Bronchial epithelial cell (primary cell): ENCODE data around the gene NCF2. TPM values are rescaled to one million over a fixed set of nuclear protein-coding genes. Genes with fewer than 3 reads are reported as not detected.
"Not testable (repeated sequence)": the region's sequence is repeated elsewhere in the genome, so short reads cannot be mapped to it uniquely, and the experiment has no call there.

Experiments used
- DNase-seq: peaks from one replicate; pipeline ENCODE4 v3.0.0-alpha.2; 2010; ENCODE audit warnings: low read depth
- FAIRE-seq: peaks from 2 replicates; lab custom pipeline; 2011; peaks lifted over from hg19 to GRCh38; lab: Jason Lieb, UNC
- H3K27me3 ChIP-seq: 2 replicates; pipeline ENCODE4 v1.5.1; 2011; ENCODE audit warnings: low read length; ENCODE audit not compliant: control insufficient read depth, insufficient read depth
- H3K36me3 ChIP-seq: 2 replicates; pipeline ENCODE4 v1.5.1; 2011; ENCODE audit warnings: low read length; ENCODE audit not compliant: control insufficient read depth, insufficient read depth
- H3K4me3 ChIP-seq: 2 replicates; pipeline ENCODE4 v1.5.1; 2011; ENCODE audit warnings: mild to moderate bottlenecking, low read depth, low read length, control low read depth
- total RNA-seq: library from RNA; depleted of rRNA; stranded (reverse); fragments of >200 nt; gene quantifications from 2 replicates; pipeline ENCODE4 v1.2.1, GENCODE V29; 2014
- TF ChIP-seq, protein P1 (sequence below): IDR thresholded peaks from 2 replicates; pipeline ENCODE4 v1.5.1; 2011; ENCODE audit warnings: mild to moderate bottlenecking, moderate library complexity, low read length, control low read depth, inconsistent platforms; ENCODE audit not compliant: insufficient read depth, severe bottlenecking

Gene NCF2
- total RNA-seq, 1 donor from 2014 or later: 96.4 TPM

DNA sequence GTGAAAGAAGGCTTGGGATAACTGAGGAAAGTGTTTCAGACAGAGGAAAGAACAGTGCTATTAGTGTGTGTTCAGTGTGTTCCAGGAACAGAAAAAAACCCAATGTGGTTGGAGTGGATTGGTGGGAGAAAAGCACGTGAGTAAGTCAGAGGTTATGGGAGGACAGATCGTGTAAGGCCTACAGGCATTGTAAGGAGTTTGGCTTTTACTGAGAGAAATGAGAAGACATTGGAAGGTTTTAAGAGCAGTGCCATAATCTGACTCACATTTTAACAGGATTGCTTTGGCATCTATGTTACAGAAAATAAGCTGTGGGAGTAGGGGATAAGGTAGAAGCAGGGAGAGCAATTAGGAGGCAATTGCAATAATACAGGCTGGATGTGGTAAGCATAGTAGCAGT lies 40.5 kb upstream of the NCF2 start:
- H3K36me3 ChIP-seq: peaks cover 9% of the 10 kb centered on the region
- H3K4me3 ChIP-seq: no peak overlapping the region
- FAIRE-seq: no peak
- no peak for DNase-seq
- H3K27me3 ChIP-seq: no peaks in the 10 kb centered on the region
- TF ChIP-seq, protein P1, sequence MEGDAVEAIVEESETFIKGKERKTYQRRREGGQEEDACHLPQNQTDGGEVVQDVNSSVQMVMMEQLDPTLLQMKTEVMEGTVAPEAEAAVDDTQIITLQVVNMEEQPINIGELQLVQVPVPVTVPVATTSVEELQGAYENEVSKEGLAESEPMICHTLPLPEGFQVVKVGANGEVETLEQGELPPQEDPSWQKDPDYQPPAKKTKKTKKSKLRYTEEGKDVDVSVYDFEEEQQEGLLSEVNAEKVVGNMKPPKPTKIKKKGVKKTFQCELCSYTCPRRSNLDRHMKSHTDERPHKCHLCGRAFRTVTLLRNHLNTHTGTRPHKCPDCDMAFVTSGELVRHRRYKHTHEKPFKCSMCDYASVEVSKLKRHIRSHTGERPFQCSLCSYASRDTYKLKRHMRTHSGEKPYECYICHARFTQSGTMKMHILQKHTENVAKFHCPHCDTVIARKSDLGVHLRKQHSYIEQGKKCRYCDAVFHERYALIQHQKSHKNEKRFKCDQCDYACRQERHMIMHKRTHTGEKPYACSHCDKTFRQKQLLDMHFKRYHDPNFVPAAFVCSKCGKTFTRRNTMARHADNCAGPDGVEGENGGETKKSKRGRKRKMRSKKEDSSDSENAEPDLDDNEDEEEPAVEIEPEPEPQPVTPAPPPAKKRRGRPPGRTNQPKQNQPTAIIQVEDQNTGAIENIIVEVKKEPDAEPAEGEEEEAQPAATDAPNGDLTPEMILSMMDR: no peak

DNA sequence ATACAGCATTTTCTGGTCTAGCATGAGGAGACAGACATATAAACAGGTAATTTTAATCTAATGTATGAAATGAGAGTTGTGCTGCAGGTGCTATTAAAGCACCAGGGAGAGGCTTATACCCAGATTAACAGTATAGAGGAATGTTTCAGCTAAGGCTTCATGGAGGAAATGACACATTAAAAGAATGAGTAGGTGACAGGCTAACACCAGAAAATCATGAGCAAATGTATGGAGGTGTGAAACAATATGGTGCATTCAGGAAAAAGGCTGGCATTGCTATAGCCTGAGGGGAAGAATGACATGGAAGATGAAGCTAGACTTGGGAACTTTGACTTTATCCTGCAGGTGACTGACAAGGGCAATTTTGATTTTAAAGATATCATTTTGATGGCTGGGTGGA lies 38.3 kb upstream of the NCF2 start:
- H3K4me3 ChIP-seq: no peak overlapping the region
- FAIRE-seq: no peak
- TF ChIP-seq, protein P1: no peak
- H3K27me3 ChIP-seq: no peaks in the 10 kb centered on the region
- peaks cover 9% of the 10 kb centered on the region for H3K36me3 ChIP-seq
- DNase-seq: peak; percentile 41

DNA sequence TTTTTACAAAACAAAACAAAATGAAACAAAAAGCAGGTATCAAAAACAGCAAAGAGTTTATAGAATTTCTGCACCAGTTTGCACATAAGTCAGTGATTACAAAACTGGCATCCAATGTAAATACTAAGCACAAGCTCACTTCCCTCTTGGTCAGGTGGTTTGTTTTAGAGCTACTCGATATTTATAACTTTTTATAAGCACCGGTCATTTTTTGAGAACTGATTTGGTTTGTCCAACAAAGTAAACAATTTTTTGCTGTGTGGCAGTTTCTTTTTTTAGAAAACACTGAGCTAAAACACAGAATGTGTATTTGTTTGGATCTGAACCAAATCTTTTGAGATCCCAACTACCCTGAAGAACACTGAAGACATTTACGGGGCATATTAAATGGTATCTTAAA lies 36.0 kb upstream of the NCF2 start:
- H3K36me3 ChIP-seq, DNase-seq, H3K27me3 ChIP-seq, FAIRE-seq, H3K4me3 ChIP-seq: not testable (repeated sequence)

DNA sequence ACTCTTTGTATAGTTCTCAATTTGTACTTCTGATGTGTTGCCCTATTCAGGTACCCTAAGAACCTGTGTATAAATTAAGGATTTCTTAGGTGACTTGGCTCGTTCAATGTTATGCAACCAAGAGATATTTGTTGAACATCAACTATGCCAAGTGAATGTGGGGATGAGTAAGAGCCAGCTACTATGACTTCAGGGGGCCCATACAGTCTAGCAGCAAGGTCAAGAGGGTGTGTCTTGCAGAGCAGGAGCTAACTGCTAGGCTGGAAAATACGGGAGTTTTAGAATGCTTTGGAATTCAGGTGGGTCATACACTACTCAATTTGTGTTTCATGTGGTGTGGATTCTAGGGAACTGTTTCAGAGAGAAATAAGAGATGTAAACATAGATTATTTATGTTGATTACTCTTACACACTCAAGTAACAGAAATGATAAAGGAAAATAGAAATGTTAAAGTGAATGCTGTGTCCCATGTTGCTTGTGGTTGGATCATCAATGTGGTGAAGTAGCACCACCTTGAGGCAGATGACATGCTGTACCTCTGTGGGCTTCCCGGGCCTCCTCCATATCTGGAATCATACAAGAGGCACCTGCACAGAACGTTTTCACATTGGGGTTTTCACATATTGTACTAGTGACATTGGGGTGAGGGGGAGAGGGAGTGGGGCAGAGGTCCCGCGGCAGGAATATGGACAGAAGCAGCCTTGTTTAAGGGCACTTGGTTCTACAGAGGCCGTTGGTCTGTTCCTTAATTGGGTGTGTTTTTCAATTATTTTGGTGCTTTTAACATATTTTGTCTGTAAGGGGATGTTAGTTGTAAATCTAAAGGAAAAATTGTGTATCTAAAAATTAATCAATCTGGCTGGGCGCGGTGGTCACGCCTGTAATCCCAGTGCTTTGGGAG lies 32.9 kb upstream of the NCF2 start:
- DNase-seq: peak; percentile 78
- no peak for FAIRE-seq
- peaks cover 1% of the 10 kb centered on the region for H3K36me3 ChIP-seq
- TF ChIP-seq, protein P1: peak; percentile 79
- no peak overlapping the region for H3K4me3 ChIP-seq
- no peaks in the 10 kb centered on the region for H3K27me3 ChIP-seq

DNA sequence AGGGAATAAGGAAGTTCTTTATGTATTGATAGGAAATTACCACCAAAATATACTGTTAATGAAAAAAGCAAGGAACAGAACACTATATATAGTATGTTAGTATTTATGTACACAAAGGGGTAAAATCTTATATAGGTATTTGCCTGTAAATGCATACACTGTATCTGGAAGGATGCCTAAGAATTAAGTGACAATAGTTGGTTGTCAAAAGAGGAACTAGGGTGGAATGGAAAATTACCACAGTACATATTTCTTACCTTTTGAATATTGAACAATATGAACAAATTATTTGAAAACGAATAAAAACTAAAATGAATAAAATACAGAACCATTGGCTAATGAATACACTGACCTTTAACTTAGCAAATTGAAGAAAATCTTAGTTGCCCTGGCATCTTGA lies 31.8 kb upstream of the NCF2 start:
- no peaks in the 10 kb centered on the region for H3K27me3 ChIP-seq
- FAIRE-seq (no peak), DNase-seq (no peak)
- TF ChIP-seq, protein P1: no peak
- H3K4me3 ChIP-seq: no peak overlapping the region
- no peaks in the 10 kb centered on the region for H3K36me3 ChIP-seq

DNA sequence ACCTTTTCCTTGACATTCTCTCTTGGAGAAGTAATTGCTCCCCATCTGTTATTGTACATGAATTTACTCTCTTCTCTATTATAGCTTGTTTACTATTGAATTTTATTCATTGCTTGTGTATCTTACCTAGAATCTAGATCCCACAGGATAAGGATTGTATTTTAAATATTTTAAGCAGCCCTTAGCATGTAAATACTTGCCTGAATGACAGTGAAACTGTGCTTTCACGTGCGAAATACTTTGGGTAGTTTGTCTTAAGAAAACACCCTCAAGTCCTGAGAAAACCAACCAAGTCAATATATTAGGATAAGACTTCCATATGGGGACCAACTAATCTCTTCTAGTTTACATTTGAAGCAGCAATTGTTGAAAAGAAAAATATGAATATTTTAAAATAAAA lies 30.1 kb upstream of the NCF2 start:
- H3K27me3 ChIP-seq: no peaks in the 10 kb centered on the region
- TF ChIP-seq, protein P1: no peak
- no peaks in the 10 kb centered on the region for H3K36me3 ChIP-seq
- no peak overlapping the region for H3K4me3 ChIP-seq
- peak; percentile 59 for DNase-seq
- no peak for FAIRE-seq
